ENCODE results near the gene SHROOM4. TPM values are rescaled to one million over a fixed set of nuclear protein-coding genes. Genes with fewer than 3 reads are reported as not detected.

SHROOM4 gene
- polyA plus RNA-seq, 1 donor = 5.8 TPM

- no peak for DNase-seq
These were observed 198.3 kb downstream of the SHROOM4 start for GRCh38 chrX:50615570-50616158.

DNA sequence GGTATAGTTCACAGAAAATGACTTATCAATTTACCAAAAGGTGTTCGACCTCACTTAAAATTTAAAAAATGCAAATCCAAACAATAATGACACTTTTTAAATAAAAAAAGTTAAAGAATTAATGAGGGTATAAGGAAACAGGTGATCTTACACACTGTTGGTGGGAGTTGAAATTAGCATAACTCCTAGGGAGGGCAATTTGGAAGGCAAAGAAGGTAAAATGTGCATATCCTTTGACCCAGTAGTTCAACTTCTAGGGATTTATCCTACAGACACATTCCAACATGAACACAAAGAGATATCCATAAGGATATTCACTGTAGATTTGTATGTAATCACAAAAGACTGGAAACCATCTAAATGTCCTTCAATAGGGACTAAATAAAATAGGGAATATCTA, 199.5 kb downstream of the SHROOM4 start:
- no peak for DNase-seq

- DNase-seq = no peak
These were observed 200.1 kb downstream of the SHROOM4 start for GRCh38 chrX:50613846-50614245.

- no peak for DNase-seq
These were observed 204.2 kb downstream of the SHROOM4 start for GRCh38 chrX:50609796-50610195.

- no peak for DNase-seq
These were observed 207.6 kb downstream of the SHROOM4 start for GRCh38 chrX:50606300-50606950.

GRCh38 chrX:50596056-50596455, 217.9 kb downstream of the SHROOM4 start:
- no peak for DNase-seq

- no peak for DNase-seq
These were observed 219.2 kb downstream of the SHROOM4 start for GRCh38 chrX:50594788-50595187.

GRCh38 chrX:50586980-50587379, 227.0 kb downstream of the SHROOM4 start:
- no peak for DNase-seq

GRCh38 chrX:50586407-50586806, 227.6 kb downstream of the SHROOM4 start:
- no peak for DNase-seq

DNA sequence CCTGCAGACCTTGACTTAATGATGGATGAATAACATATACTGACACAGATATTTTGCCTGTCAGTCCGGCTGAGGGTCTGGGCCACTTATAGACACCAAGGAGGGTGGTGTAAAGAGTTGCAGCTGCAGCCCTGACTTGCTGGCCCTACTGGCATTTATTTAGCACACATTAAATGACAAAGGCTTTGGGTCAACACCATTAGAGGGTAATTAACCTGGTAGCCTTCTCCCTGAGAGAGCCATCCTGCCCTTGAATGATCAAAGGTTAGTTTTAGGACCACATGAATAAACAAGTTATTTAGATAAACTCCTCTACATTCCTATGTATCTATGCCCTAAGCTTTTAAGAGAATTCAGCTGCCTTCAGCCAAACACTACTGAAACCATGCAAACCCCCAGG, 232.6 kb downstream of the SHROOM4 start:
- no peak for DNase-seq

GRCh38 chrX:50579955-50580354, 234.0 kb downstream of the SHROOM4 start:
- DNase-seq = peak; percentile 5

DNA sequence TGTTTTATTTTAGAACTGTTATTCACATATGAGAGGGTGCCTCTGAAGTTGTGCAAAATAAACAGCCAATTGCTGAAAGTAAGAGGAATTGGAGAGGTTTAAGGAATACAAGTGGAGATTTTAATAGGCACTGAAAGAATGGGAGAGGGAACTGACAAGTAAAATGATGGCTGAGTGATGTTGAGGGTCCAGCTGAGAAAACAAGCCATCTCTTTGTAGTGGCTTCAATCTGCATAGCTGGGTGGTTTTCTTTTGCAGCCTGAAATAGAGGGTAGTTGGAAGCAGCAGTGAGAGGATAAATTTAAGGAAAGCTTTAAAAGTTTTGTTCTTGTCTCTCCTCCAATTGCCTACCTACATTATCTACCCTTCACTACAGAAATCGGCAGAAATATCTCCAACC, 236.7 kb downstream of the SHROOM4 start:
- DNase-seq = no peak

DNA sequence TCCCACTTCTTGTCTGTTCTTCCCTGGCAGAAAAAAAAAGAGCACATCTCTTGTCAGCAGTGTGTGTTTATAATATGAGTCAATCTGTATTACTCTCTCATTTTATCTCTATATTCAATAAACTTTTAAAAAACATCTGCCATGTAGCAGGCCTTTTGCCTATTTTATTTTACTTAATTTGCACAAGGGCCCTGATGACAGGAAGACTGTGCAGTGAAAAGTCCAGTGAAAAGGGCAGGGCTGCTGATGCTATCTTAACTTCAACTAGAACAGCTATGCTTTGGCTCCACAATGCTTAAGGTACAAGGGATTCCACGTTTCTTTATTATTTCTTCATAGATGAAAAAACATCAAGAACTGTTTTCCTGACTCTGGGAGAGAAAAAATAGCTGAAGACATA, 246.4 kb downstream of the SHROOM4 start:
- no peak for DNase-seq

GRCh38 chrX:50565718-50566117, 248.3 kb downstream of the SHROOM4 start:
- no peak for DNase-seq

Other genes starting within 250 kb of the SHROOM4 start
- not detected for gene BMP15, start 96.5 kb upstream of the SHROOM4 start, polyA plus RNA-seq (ENCODE audit: insufficient read length)